GM18507 (cell line): ENCODE data around the gene XG.
A peak's percentile ranks its signal among the peaks of the same experiment; 100 is the strongest.
"Not testable (repeated sequence)": the region's sequence is repeated elsewhere in the genome, so short reads cannot be mapped to it uniquely, and the experiment has no call there.

Source experiments
- DNase-seq: peaks from one replicate; pipeline ENCODE4 v3.0.0; 2011; ENCODE audit warnings: low read depth; ENCODE audit not compliant: insufficient read length; ENCODE audit errors: extremely low spot score
- FAIRE-seq: peaks from 2 replicates; lab custom pipeline; 2011; peaks lifted over from hg19 to GRCh38; lab: Jason Lieb, UNC

XG gene, protein sequence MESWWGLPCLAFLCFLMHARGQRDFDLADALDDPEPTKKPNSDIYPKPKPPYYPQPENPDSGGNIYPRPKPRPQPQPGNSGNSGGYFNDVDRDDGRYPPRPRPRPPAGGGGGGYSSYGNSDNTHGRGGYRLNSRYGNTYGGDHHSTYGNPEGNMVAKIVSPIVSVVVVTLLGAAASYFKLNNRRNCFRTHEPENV

DNA sequence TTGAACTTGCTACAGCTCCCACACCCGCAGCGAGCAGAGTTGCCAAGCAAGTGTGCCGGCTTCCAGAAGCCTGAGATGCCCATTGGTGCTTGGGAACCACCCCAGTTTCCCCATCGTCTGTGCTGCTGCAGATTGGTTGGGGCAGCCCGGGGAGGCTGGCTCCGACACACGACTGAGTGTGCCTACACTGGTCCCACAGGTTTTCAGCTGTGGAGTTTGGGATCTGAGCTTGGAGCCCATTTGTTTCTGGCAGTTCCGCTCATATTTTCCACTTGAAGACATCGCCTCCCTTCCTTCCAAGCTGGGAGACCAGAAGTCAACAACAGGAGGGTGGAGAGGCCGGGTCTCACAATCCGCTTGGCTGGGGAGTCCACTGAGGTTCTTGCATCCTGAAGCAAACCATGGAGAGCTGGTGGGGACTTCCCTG lies at the start of gene XG:
XG (plus strand) TSS at position 167 of the 427 bp plus-strand sequence; CDS start at position 402, 235 bp downstream.
- FAIRE-seq, DNase-seq: not testable (repeated sequence)

DNA sequence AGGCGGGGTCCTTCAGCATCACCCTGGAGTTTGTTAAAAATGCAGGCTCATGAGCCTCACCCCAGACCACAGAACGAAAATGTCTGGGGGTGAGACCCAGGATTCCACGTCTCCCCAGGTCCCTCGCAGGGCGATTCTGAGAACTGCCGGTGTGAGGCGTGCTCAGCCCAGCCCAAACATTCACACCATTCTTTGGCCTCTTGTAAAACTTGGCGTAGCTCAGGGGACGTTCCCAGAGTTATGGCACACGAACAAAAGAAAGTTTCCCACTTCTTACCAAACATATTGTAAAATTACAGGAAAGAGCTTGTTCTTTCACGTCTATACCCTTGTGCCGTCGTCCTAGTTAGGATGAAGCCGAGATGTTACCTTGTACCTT lies 47.9 kb upstream of the XG start:
- DNase-seq (no peak), FAIRE-seq (no peak)

DNA sequence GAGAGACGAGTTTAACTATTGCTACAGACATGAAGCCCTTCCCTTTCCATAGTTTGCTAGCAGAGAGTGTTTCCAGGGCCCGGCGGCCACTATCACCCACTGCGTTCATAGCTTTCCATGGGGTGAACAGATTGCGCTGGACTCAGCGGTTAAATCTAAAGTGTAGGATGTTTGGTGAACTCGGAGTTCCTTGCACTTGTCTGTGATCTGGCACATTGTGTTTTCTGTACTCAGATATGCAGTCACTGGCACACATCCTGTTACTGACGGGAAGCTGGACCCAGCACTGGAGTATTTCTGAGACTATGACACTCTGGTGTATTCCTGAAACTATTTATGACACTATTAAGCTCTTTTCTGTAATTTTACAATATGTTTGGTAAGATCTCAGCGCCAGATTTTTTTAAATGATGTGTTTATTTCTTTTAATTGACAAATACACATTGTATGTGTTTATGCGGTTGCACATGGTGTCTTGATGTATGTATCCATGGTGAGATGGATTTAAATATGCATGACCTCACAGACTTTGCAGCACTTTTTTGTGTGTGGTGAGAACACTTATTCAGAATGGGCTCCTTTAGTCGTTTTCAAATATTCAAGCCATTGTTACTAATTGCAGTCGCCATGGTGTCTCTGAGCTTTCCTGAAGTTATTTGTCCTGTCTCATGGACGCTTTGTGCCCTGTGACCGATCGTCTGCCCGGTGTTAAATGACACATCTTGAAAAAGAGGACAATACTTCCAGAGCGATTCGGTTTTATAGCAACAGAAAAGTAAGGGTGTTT lies 46.6 kb upstream of the XG start:
- FAIRE-seq = no peak

DNA sequence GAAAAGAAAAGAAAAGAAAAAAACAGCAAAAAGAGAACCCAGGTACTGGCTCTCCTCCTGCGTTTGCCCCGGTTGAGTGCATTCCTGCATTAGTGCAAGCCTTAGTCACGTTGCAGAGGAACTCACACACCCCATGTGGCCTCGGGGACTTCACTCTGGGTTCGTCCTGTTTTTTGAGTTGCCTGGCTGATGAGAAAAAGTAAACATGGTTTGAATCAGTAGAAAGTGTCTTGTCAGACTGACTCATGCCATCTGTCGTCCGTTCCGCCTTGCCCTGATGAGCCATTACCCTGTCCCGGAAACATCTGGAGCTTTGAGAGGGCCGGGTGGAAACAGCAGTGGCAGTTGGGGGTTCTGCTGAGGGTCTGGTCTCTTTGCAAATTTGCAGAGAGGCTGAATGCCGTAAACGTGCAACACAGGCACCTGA lies 44.5 kb upstream of the XG start:
- DNase-seq = peak; percentile 55
- FAIRE-seq = peak; percentile 95

More for the DNA sequence above, 46.6 kb upstream of the XG start:
- DNase-seq = no peak

DNA sequence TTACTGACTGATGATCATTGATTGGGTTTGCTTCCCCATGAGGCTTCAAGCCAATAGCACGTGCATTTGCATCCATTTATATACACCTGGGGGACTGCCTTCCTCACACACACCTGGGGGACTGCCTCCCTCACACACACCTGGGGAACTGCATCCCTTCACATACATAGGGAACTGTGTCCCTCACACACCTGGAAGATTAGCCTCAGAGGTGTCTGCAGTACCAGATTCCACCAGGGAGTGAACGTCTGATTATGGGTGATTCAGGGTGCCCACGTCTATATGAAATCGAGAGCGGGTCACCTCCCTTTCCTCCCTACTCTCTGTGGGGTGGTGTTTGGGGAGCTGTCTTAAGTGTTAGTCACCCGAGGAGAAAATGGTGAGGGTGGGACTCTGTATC lies 43.8 kb upstream of the XG start:
- no peak for DNase-seq

DNA sequence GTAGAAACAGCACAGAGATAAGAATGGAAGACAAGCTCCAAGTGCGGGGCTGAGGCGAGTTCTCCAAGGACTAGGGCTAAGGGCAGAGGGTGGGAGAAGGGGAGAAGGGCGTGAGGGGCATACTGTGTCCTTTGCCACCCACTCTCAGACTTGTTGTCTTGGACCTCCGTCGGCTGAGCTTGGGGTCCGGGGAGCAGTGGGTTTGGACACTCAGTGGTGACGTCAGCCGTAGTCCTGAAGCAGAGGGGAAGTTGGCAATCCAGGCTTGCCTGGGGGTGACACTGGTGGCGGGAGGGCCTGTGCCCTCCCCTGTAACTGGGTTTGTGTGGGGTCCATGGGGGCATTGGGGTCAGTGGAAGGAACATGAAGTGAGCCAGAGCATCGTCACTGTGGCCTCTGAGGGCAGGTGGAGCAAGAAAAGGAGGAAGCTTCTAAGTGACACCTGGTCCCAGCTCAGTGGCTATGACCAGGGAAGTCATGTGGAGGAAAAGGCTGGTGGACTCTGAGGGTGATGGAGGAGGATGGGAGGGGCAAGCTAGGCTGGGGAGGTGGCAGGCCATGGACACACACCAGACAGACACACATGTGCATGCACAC lies 43.1 kb upstream of the XG start:
- FAIRE-seq (no peak), DNase-seq (no peak)

More for the DNA sequence above, 43.8 kb upstream of the XG start:
- no peak for FAIRE-seq

DNA sequence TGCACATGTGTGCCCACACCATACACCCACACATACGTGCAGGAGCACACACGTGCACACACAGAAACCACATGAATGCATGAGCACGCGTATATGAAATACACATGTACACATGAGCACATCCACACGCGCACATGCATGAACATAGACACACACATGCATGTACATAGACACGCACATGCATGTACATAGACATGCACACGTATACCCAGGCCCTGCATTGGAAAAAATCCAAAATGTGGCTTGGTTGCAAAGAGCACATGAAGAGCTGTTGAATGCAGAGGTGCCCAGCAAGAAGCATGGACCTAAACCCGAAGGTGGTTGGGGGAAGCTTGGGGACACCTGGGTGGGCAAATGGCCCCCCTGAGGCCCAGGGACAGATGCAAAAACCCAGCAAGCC lies 42.3 kb upstream of the XG start:
- no peak for DNase-seq
- no peak for FAIRE-seq

DNA sequence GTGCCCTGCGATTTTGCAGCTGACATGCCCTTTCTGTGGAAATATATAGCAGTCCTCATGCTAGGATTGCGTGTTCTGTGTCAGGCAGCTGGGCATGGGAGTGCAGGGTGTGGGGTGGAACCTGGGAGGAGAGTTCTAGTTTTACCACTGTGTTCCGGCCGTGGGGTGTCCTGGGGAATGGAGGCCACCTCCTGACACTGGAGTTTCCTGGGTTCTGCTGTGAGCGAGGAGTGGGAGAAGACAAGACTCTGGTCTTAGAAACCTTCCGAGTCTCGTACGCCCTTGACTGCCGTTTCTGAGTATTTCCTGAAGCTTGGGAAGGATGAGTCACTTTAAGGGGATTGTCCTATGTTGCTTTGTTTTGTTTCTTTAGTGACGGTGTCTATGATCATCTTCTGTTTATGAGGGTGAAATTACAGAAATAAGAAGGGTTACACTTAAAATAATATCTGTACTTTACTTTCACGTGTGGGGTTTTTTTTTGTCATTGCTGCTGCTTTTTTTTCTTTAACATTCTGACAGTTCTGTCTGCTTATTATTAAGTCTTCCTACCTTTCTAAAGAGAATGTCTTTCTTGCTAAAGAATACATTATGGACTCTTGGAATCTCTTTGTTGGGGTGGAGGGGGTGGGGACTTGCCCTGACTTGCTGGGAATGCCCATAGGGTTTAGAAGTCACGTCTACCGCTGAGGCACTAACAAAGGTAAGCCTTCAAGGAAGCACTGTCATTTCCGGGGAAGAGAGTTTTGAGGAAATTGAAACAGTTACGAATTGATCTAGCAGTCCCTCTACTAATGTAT lies 41.6 kb upstream of the XG start:
- no peak for DNase-seq
- no peak for FAIRE-seq

DNA sequence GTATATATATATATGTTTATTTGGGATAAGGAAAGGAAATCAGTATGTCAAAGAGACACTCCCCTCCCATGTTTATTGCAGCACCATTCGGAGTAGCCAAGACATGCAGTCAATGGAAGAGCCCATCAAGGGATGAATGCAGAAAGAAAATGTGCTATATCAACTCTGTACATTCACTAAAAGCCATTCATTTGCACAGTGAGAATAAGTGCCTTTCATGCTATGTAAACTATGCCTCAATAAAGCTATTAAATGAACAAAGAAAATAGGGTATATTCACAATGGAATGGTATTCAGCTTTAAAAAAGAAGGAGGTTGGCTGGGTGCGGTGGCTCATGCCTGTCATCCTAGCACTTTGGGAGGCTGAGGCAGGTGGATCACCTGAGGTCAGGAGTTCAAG lies 40.4 kb upstream of the XG start:
- FAIRE-seq = no peak
- no peak for DNase-seq

DNA sequence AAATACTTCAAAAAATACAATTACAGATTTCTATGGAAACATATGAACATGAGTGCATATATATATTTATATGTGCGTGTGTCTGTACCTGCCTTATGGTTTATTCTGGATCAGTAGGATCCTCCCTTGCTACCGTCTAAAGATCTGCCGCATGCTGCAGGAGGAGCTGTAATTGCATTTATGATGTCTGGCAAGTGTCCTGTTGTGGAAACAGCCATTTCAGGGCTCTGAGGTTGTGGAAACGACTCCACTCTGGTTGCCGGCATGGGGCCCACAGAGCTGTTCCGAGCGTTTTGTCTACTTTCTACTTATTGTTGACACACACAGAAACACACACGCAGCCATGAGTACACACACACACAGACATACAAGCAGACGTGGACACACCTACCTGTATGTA lies 39.4 kb upstream of the XG start:
- DNase-seq (no peak), FAIRE-seq (no peak)

DNA sequence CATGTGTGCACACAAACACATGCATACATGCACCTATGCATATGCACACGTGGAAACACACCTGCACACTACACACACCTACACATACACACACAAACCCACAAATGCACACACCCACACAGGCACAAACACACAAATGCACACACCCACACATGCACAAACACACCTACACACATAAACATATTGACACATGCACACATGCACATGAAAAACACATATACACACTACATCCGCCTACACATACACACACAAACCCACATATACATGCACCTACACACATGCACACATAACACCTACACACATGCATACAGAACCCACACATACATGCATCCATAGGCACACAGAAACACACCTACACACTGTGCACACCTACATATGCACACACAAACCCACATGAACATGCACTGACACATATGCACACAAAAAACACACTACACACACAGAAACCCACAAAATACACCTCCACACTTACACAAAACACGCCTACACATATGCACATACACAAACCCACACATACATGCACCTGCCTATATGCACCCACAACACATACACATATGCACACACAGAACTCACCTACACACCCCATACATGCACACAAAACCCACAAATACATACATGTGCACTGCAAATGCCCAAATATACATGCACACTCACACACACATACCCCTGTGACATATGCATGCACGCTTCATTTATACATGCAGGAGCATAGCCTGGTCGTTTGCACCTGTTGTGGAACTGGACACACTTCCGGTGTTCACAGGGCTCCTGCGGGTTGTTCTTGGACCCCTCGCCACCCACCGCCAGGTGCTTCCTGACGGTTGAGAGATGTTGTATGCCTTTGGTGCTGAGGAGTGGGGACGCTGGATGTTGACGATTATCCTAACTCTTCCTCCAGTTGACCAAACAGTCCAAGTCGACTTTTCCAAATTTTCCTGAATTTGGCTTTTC lies 38.7 kb upstream of the XG start:
- no peak for FAIRE-seq
- no peak for DNase-seq

DNA sequence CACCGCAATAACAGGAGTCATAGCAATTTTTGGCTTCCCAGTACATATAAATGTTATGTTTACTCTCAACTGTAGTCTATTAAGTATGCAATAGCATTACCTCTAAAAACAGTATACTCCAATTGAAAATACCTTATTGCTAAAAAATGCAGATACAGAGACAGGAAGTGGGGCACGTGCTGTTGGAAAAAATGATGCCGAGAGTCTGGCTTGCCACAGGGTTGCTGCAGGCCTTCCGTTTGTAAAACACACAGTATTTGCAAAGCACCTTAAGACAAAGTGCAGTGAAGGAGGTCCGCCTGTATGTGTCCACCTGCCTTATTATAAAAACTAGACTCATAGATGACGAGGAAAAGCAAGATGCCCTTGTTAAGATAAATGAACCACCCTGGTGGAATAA lies 37.3 kb upstream of the XG start:
- no peak for FAIRE-seq
- no peak for DNase-seq

DNA sequence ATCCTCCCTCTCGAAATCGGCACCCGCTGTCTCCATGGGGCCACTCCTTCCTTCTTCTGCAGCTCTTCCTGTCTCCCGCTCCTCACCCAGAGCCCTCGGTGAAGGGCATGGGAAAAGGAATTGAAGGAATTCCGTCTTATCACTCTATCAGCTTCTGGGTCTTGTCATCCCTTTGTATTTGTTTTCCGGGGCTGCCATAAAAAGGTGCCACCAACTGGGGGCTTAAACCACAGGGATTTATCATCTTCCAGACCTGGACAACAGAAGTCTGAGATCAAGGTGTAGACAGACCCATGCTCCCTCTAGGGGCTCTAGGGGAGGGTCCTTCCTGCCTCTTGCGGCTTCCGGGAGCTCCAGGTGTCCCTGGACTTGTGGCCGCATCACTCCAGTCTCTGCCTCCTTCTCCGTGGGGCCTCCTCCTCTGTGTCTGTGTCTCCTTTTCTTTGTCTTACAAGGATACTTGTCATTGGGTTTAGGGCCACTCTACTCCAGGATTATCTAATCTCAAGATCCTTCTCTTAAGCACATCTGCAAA lies 36.7 kb upstream of the XG start:
- FAIRE-seq = no peak
- DNase-seq = no peak

DNA sequence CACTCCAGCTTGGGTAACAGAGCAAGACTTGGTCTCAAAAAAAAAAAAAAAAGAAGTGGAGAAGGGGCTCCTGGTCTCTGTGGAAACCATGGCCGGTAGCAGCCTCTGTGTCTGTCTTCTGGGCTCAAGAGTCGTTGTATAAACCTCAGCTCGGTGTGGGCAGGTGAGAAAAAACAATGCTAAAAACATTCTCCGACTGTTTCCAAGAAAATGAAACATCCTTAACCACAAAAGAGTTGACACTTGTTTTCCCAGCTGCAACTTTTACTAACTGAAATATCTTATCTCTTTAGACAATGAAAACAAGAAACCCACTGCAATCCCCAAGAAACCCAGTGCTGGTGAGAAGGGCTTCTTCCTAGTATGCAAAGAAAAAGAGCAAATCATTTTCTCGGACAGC lies 34.5 kb upstream of the XG start:
- FAIRE-seq (no peak), DNase-seq (no peak)

DNA sequence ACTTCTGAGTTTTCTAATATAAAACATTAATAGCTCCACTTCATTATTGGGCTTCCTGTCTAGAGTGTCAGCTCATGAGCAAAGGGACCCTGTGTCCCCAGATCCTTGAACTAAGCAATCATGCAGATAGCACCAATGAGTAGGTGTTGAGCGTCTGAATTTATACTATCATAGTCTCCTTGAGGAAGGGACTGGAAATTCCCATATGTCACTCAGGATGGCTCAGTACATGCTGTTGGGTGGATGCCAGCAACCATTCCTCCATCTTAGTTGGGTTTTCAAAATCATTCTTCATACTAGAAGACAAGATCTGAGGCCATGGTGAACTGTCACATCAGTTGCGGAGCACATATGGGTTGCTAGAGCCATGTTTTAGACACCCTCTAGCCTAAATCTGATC lies 33.0 kb upstream of the XG start:
- no peak for FAIRE-seq
- no peak for DNase-seq

DNA sequence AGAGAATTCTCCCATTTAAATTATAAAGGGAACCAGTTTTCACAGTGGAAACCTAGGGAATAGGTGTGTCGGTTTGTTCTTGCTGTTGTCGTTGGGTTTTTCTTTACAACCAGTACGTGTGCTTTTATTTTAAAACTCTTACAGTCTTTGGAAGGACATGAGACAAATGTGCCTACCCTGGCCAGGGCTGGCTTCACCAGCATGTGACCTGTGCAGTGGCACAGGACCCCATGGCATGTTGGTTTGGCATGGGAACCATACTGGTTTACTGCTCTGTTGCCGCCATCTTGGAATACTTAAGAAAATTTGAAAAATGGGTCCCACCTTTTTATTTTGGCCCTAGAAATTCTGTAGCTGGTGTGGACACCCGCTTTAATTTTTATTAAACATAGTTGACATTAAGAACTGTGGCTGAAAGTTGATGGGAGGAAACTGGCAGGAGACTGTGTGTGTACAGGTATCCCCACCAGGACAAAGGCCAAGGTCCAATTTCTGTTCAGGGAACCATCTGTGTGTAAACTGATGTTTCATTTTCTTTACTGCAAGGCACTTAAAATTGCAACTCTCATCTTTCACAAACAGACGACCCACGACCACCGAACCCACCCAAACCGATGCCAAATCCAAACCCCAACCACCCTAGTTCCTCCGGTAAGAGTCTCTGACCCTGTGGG lies 31.9 kb upstream of the XG start:
- no peak for FAIRE-seq
- DNase-seq = no peak

DNA sequence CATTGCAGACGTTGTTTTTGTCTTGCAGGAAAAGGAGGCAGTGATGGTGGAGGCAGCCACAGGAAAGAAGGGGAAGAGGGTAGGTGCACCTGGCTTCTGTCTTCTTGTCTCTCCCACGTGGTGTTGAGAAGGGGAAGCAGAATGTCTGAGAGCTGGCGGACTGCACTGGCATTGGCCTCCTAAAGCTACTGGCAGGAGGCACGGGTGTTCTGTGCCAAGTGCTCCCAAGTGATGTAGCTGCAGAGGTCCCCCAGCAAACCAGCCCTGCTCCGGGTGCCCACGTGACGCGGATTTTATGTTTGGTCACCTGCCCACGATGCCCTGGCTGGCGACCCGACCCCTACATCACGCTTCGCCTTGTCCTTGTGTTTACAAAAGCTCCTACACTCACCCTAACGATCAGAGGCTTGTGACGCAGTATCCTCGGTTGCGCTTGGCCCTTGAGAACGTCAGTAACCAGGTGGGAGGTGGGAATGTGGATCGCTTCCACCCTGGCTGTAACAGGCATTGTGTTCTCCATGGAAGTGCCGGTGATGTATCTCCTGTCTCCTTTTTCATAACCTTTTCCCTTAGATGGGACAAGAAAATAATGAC lies 28.5 kb upstream of the XG start:
- DNase-seq (no peak), FAIRE-seq (no peak)

DNA sequence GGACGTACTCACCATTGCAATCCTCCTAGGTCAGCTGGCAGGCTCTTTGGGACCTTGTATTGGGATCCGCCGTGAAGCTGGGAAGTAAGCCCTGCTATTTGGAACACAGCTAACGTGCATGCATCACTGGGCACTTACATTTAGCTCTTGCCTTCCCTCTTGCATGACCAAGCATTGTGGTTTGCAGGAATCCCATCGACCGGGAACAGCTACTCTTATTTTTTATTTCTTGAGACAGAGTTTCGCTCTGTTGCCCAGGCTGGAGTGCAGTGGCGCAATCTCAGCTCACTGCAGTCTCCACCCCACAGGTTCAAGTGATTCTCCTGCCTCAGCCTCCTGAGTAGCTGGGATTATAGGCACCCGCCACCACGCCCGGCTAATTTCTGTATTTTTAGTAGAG lies 24.6 kb upstream of the XG start:
- not testable (repeated sequence) for FAIRE-seq, DNase-seq
